ENCODE measurements around the gene CGGBP1.

Gene CGGBP1

GRCh38 chr3:88058581-88059379, at the start of gene CGGBP1, which contains the start of gene ZNF654:
CGGBP1 (minus strand) TSS chr3:88059005; CDS start chr3:88055976, 3,029 bp downstream.
ZNF654 (plus strand) TSS chr3:88059255; CDS start chr3:88059320, 65 bp downstream.
- peak; percentile 100 for DNase-seq

GRCh38 chr3:88105325-88105724, 46.5 kb upstream of the CGGBP1 start:
- no peak for DNase-seq

GRCh38 chr3:88101142-88101541, 42.3 kb upstream of the CGGBP1 start:
- DNase-seq = no peak

- DNase-seq = no peak
These were observed 34.5 kb upstream of the CGGBP1 start for GRCh38 chr3:88093266-88093665.

- no peak for DNase-seq
These were observed 33.5 kb upstream of the CGGBP1 start for GRCh38 chr3:88092270-88092669.

- no peak for DNase-seq
These were observed 31.9 kb upstream of the CGGBP1 start for GRCh38 chr3:88090681-88091080.

- DNase-seq = no peak
These were observed 25.3 kb upstream of the CGGBP1 start for GRCh38 chr3:88084097-88084501.

- DNase-seq = no peak
These were observed 24.0 kb upstream of the CGGBP1 start for GRCh38 chr3:88082854-88083253.

GRCh38 chr3:88078932-88079331, 20.1 kb upstream of the CGGBP1 start:
- no peak for DNase-seq

GRCh38 chr3:88076712-88077111, 17.9 kb upstream of the CGGBP1 start:
- DNase-seq = no peak

- no peak for DNase-seq
These were observed 16.7 kb upstream of the CGGBP1 start for GRCh38 chr3:88075497-88075896.

GRCh38 chr3:88075072-88075471, 16.3 kb upstream of the CGGBP1 start:
- no peak for DNase-seq

- DNase-seq = no peak
These were observed 2.9 kb upstream of the CGGBP1 start for GRCh38 chr3:88061746-88062145.

GRCh38 chr3:88059380-88060170, 770 bp upstream of the CGGBP1 start:
- peak; percentile 60 for DNase-seq

- DNase-seq = no peak
These were observed 562 bp downstream of the CGGBP1 start for GRCh38 chr3:88058306-88058580.

GRCh38 chr3:88057630-88058305, 1.0 kb downstream of the CGGBP1 start:
- DNase-seq = no peak

GRCh38 chr3:88046766-88047165, 12.0 kb downstream of the CGGBP1 start:
- no peak for DNase-seq

- DNase-seq = no peak
These were observed 14.4 kb downstream of the CGGBP1 start for GRCh38 chr3:88044411-88044810.

GRCh38 chr3:88041005-88041404, 17.8 kb downstream of the CGGBP1 start:
- DNase-seq = no peak

- no peak for DNase-seq
These were observed 18.3 kb downstream of the CGGBP1 start for GRCh38 chr3:88040529-88040928.

GRCh38 chr3:88038566-88038965, 20.2 kb downstream of the CGGBP1 start:
- DNase-seq = no peak

GRCh38 chr3:88036221-88036620, 22.6 kb downstream of the CGGBP1 start:
- no peak for DNase-seq

GRCh38 chr3:88034491-88035275, 24.1 kb downstream of the CGGBP1 start:
- DNase-seq = no peak

Data from eye (tissue), 1 donor.